Osteoblast (primary cell): Measurements from ENCODE around the gene FAS. TPM values are rescaled to one million over a fixed set of nuclear protein-coding genes. Genes with fewer than 3 reads are reported as not detected.
A peak's percentile ranks its signal among the peaks of the same experiment; 100 is the strongest.

ENCODE experiments used
- DNase-seq: peaks from one replicate; pipeline ENCODE4 v3.0.0; 2011; ENCODE audit warnings: low spot score, mixed read lengths; ENCODE audit not compliant: insufficient read length; ENCODE audit errors: missing footprints
- H2AFZ ChIP-seq: 2 replicates; pipeline ENCODE4 v1.6.0; 2011; ENCODE audit warnings: mild to moderate bottlenecking, low read length
- H3K27ac ChIP-seq: 2 replicates; pipeline ENCODE4 v1.5.1; 2011; ENCODE audit warnings: mild to moderate bottlenecking, low read depth, low read length, moderate library complexity
- H3K27me3 ChIP-seq: 2 replicates; pipeline ENCODE4 v1.6.0; 2012; ENCODE audit warnings: mild to moderate bottlenecking, control low read depth, inconsistent platforms, low read length, moderate library complexity; ENCODE audit not compliant: insufficient read depth
- H3K36me3 ChIP-seq: 2 replicates; pipeline ENCODE4 v1.5.1; 2011; ENCODE audit warnings: mild to moderate bottlenecking, low read length, control low read depth, moderate library complexity; ENCODE audit not compliant: insufficient read depth
- H3K4me1 ChIP-seq: 2 replicates; pipeline ENCODE4 v1.5.1; 2011; ENCODE audit warnings: mild to moderate bottlenecking, low read length, control low read depth, moderate library complexity; ENCODE audit not compliant: insufficient read depth
- H3K4me2 ChIP-seq: 2 replicates; pipeline ENCODE4 v1.6.0; 2011; ENCODE audit warnings: mild to moderate bottlenecking, low read length; ENCODE audit not compliant: insufficient read depth
- H3K4me3 ChIP-seq: fragments of 200-600 bp; sonication (generic); 3 replicates; pipeline ENCODE4 v1.5.1; 2012; ENCODE audit warnings: mild to moderate bottlenecking, low read length, inconsistent platforms; ENCODE audit not compliant: insufficient read depth
- H3K79me2 ChIP-seq: 2 replicates; pipeline ENCODE4 v1.6.0; 2012; ENCODE audit warnings: mild to moderate bottlenecking, low read length, control low read depth, inconsistent platforms; ENCODE audit not compliant: insufficient read depth
- H3K9me3 ChIP-seq: 2 replicates; pipeline ENCODE4 v1.5.1; 2011; ENCODE audit warnings: low read depth, low read length, control low read depth
- H4K20me1 ChIP-seq: 2 replicates; pipeline ENCODE4 v1.6.0; 2012; ENCODE audit warnings: mild to moderate bottlenecking, low read length, control low read depth; ENCODE audit not compliant: insufficient read depth
- CTCF ChIP-seq: IDR thresholded peaks from 2 replicates; pipeline ENCODE4 v1.5.1; 2011; ENCODE audit warnings: mild to moderate bottlenecking, low read depth, low read length, moderate library complexity; ENCODE audit errors: extremely low read depth
- total RNA-seq: library from RNA; depleted of rRNA; stranded (reverse); fragments of >200 nt; gene quantifications from 2 replicates; pipeline ENCODE4 v1.2.3, GENCODE V29; 2012

Gene FAS
- total RNA-seq, 1 donor, result 49.6 TPM

- no peaks in the 10 kb centered on the region for H3K27me3 ChIP-seq
- peak overlapping the region; percentile 55 for H3K4me2 ChIP-seq
- H3K79me2 ChIP-seq, result peaks cover 74% of the 10 kb centered on the region
- H3K4me3 ChIP-seq, result no peak overlapping the region
- H2AFZ ChIP-seq, result no peak overlapping the region
- H3K27ac ChIP-seq, result peak overlapping the region; percentile 34
- DNase-seq, result no peak
- H3K36me3 ChIP-seq, result peaks cover 17% of the 10 kb centered on the region
- no peaks in the 10 kb centered on the region for H3K9me3 ChIP-seq
- no peak for TF ChIP-seq CTCF
- H3K4me1 ChIP-seq, result peaks cover 18% of the 10 kb centered on the region
- H4K20me1 ChIP-seq, result no peaks in the 10 kb centered on the region
Measured at GRCh38 chr10:88999625-89000024, 9.0 kb downstream of the FAS start.

- Histone ChIP-seq H3K4me2 (peak overlapping the region; percentile 55), H4K20me1 (no peaks in the 10 kb centered on the region), H3K9me3 (no peaks in the 10 kb centered on the region), H2AFZ (no peak overlapping the region), H3K4me1 (peaks cover 18% of the 10 kb centered on the region), H3K27ac (peak overlapping the region; percentile 21), H3K4me3 (no peak overlapping the region), H3K36me3 (peaks cover 27% of the 10 kb centered on the region), H3K27me3 (no peaks in the 10 kb centered on the region), H3K79me2 (peaks cover 65% of the 10 kb centered on the region)
- TF ChIP-seq CTCF, result no peak
- no peak for DNase-seq
Measured at GRCh38 chr10:89001024-89001728, 10.6 kb downstream of the FAS start.

GRCh38 chr10:89001729-89002072 is 11.1 kb downstream of the FAS start:
- no peaks in the 10 kb centered on the region for H4K20me1 ChIP-seq
- H3K36me3 ChIP-seq, result peaks cover 28% of the 10 kb centered on the region
- no peaks in the 10 kb centered on the region for H3K27me3 ChIP-seq
- TF ChIP-seq CTCF, result no peak
- peaks cover 18% of the 10 kb centered on the region for H3K4me1 ChIP-seq
- no peak overlapping the region for H2AFZ ChIP-seq
- H3K79me2 ChIP-seq, result peaks cover 60% of the 10 kb centered on the region
- no peaks in the 10 kb centered on the region for H3K9me3 ChIP-seq
- H3K27ac ChIP-seq, result no peak overlapping the region
- H3K4me2 ChIP-seq, result peak overlapping the region; percentile 55
- DNase-seq, result no peak
- no peak overlapping the region for H3K4me3 ChIP-seq

GRCh38 chr10:89002226-89002978 is 11.8 kb downstream of the FAS start:
- H3K9me3 ChIP-seq, result no peaks in the 10 kb centered on the region
- H3K36me3 ChIP-seq, result peaks cover 30% of the 10 kb centered on the region
- no peaks in the 10 kb centered on the region for H4K20me1 ChIP-seq
- H3K4me1 ChIP-seq, result peaks cover 18% of the 10 kb centered on the region
- no peak for DNase-seq
- no peaks in the 10 kb centered on the region for H3K27me3 ChIP-seq
- no peak overlapping the region for H2AFZ ChIP-seq
- H3K4me3 ChIP-seq, result no peak overlapping the region
- no peak overlapping the region for H3K4me2 ChIP-seq
- TF ChIP-seq CTCF, result no peak
- peak overlapping the region; percentile 18 for H3K27ac ChIP-seq
- peaks cover 57% of the 10 kb centered on the region for H3K79me2 ChIP-seq
